22Rv1 (cell line): ENCODE data around the gene FGD2.

Experiments
- ZFX ChIP-seq: fragments of 450-650 bp; IDR thresholded peaks from 2 replicates; pipeline ENCODE4 v1.6.1; 2017; ENCODE audit warnings: antibody characterized with exemption, borderline replicate concordance
- TF ChIP-seq, protein P1 (sequence below): fragments of 450-650 bp; IDR thresholded peaks from 2 replicates; pipeline ENCODE4 v1.5.1; 2017; ENCODE audit warnings: mild to moderate bottlenecking

GRCh38 chr6:37038292-37039198 is 33.1 kb downstream of the FGD2 start:
- TF ChIP-seq, protein P1, sequence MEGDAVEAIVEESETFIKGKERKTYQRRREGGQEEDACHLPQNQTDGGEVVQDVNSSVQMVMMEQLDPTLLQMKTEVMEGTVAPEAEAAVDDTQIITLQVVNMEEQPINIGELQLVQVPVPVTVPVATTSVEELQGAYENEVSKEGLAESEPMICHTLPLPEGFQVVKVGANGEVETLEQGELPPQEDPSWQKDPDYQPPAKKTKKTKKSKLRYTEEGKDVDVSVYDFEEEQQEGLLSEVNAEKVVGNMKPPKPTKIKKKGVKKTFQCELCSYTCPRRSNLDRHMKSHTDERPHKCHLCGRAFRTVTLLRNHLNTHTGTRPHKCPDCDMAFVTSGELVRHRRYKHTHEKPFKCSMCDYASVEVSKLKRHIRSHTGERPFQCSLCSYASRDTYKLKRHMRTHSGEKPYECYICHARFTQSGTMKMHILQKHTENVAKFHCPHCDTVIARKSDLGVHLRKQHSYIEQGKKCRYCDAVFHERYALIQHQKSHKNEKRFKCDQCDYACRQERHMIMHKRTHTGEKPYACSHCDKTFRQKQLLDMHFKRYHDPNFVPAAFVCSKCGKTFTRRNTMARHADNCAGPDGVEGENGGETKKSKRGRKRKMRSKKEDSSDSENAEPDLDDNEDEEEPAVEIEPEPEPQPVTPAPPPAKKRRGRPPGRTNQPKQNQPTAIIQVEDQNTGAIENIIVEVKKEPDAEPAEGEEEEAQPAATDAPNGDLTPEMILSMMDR, result no peak
- no peak for TF ChIP-seq ZFX
